ENCODE data around the gene CNN3. TPM values are rescaled to one million over a fixed set of nuclear protein-coding genes. Genes with fewer than 3 reads are reported as not detected.

Gene CNN3
- total RNA-seq, 4 donors from 2014 or later, result 89.9 to 116 (median 96.2) TPM

DNA sequence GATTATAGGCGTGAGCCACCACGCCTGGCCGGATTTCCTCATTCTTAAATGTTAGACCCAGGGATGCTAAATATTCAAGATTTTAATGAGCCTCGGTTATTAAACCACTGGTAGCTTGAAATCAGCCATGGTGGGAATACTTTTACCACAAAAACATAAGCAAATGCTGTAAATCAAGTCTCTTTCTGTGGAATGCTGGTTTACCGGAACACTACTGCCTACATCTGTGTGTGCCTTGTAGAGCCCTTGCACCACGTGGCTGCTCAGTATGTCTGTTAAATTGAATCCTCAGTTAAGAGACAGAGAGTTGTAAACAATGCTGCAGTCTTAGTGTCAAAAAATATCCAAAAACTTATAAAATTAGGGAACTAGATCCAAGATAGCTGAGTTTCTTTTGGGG lies 26.8 kb upstream of the CNN3 start:
- TF ChIP-seq CTCF (IDR thresholded peaks at IDR 0.05) (no peak), POLR2A (IDR thresholded peaks at IDR 0.05) (no peak)
- Histone ChIP-seq H3K27me3 (no peaks in the 10 kb centered on the region), H3K36me3 (no peaks in the 10 kb centered on the region), H3K4me3 (no peak overlapping the region), H3K4me1 (peaks cover 0 to 19% (median 0%) of the 10 kb centered on the region in 4 donors), H3K9me3 (no peaks in the 10 kb centered on the region), H3K27ac (no peak overlapping the region)
- DNase-seq, result no peak

- no peaks in the 10 kb centered on the region for H3K27me3 ChIP-seq
- no peak overlapping the region for H3K27ac ChIP-seq
- no peak for DNase-seq
- H3K4me1 ChIP-seq, result peaks cover 0 to 19% (median 0%) of the 10 kb centered on the region in 4 donors
- H3K36me3 ChIP-seq, result no peaks in the 10 kb centered on the region
- H3K4me3 ChIP-seq, result no peak overlapping the region
- TF ChIP-seq POLR2A (IDR thresholded peaks at IDR 0.05) (no peak), CTCF (IDR thresholded peaks at IDR 0.05) (no peak)
- H3K9me3 ChIP-seq, result no peaks in the 10 kb centered on the region
Observed at GRCh38 chr1:94953107-94953506, 26.2 kb upstream of the CNN3 start.

- no peak for TF ChIP-seq POLR2A (IDR thresholded peaks at IDR 0.05)
- no peak for TF ChIP-seq CTCF (IDR thresholded peaks at IDR 0.05)
- Histone ChIP-seq H3K36me3 (no peaks in the 10 kb centered on the region), H3K27ac (no peak overlapping the region)
Observed at GRCh38 chr1:94952539-94952938, 25.6 kb upstream of the CNN3 start.

GRCh38 chr1:94951509-94952208 lies 24.7 kb upstream of the CNN3 start:
- Histone ChIP-seq H3K4me1 (peaks cover 0 to 25% (median 0%) of the 10 kb centered on the region in 4 donors), H3K27me3 (no peaks in the 10 kb centered on the region), H3K36me3 (no peaks in the 10 kb centered on the region), H3K27ac (no peak overlapping the region), H3K9me3 (no peaks in the 10 kb centered on the region), H3K4me3 (no peak overlapping the region)
- no peak for TF ChIP-seq CTCF (IDR thresholded peaks at IDR 0.05)
- no peak for TF ChIP-seq POLR2A (IDR thresholded peaks at IDR 0.05)
- DNase-seq, result no peak

More at GRCh38 chr1:94952539-94952938, 25.6 kb upstream of the CNN3 start:
- DNase-seq, result no peak
- Histone ChIP-seq H3K9me3 (no peaks in the 10 kb centered on the region), H3K4me3 (no peak overlapping the region), H3K4me1 (peaks cover 0 to 19% (median 0%) of the 10 kb centered on the region in 4 donors), H3K27me3 (no peaks in the 10 kb centered on the region)

DNA sequence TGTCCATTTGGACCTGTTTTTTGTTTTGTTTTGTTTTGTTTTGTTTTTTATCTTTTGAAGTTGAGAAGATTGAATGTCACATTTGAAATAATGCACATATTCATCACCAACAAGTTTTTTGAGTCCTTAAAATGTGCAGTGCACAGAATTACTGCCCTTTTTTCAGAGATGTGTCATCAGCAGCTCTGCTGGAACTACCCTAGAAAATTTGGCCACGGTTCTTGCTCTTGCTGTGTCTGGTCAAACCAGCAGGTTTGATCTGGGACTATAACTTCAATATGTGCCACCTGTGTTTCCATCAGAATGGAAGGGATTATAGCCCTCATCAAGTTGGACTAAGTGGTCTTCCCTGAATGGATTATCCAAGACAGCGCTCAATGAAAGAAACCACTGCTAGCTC lies 24.1 kb upstream of the CNN3 start:
- Histone ChIP-seq H3K36me3 (no peaks in the 10 kb centered on the region), H3K4me3 (no peak overlapping the region), H3K4me1 (peaks cover 0 to 25% (median 0%) of the 10 kb centered on the region in 4 donors), H3K27ac (no peak overlapping the region), H3K9me3 (no peaks in the 10 kb centered on the region), H3K27me3 (no peaks in the 10 kb centered on the region)
- DNase-seq, result no peak
- TF ChIP-seq CTCF (IDR thresholded peaks at IDR 0.05), result no peak
- no peak for TF ChIP-seq POLR2A (IDR thresholded peaks at IDR 0.05)
